ENCODE data around the gene PACSIN3. TPM values are rescaled to one million over a fixed set of nuclear protein-coding genes. Genes with fewer than 3 reads are reported as not detected.

The PACSIN3 gene
- total RNA-seq, 1 experiment from 2014 or later, result 67.0 TPM

GRCh38 chr11:47137476-47137875 lies 48.8 kb downstream of the PACSIN3 start:
- DNase-seq (ENCODE audit: unreplicated experiment), result no peak
- TF ChIP-seq CTCF (IDR thresholded peaks at IDR 0.05; ENCODE audit: unreplicated experiment), result no peak
- ChIA-PET CTCF (no interaction called here), POLR2A (interaction anchor here (0.6 kb wide), 1 partner anchor 969 kb away, joined by 4 read pairs; no protein-coding TSS in a partner anchor)
- no peak overlapping the region for H3K4me3 Mint-ChIP-seq (ENCODE audit: unreplicated experiment)
- H3K36me3 Mint-ChIP-seq (ENCODE audit: insufficient read depth, unreplicated experiment), result peaks cover 16% of the 10 kb centered on the region
- intact Hi-C loops (cut with micrococcal nuclease), result no loop called here
- no TSS peak for BruUV-seq (replicated peaks)
- no peaks in the 10 kb centered on the region for H3K9me3 Mint-ChIP-seq (ENCODE audit: unreplicated experiment)
- H3K27me3 Mint-ChIP-seq (ENCODE audit: insufficient read depth, unreplicated experiment), result no peaks in the 10 kb centered on the region
- H3K4me1 Mint-ChIP-seq (ENCODE audit: insufficient read depth, unreplicated experiment), result peaks cover under 1% of the 10 kb centered on the region
- no peak overlapping the region for H3K27ac Mint-ChIP-seq (ENCODE audit: low read depth, unreplicated experiment)

- CTCF ChIA-PET, result no interaction called here
- Mint-ChIP-seq H3K9me3 (ENCODE audit: unreplicated experiment) (no peaks in the 10 kb centered on the region), H3K36me3 (ENCODE audit: insufficient read depth, unreplicated experiment) (peaks cover 16% of the 10 kb centered on the region), H3K27me3 (ENCODE audit: insufficient read depth, unreplicated experiment) (no peaks in the 10 kb centered on the region), H3K4me3 (ENCODE audit: unreplicated experiment) (no peak overlapping the region), H3K27ac (ENCODE audit: low read depth, unreplicated experiment) (no peak overlapping the region), H3K4me1 (ENCODE audit: insufficient read depth, unreplicated experiment) (no peaks in the 10 kb centered on the region)
- intact Hi-C loops (cut with micrococcal nuclease), result no loop called here
- POLR2A ChIA-PET, result no interaction called here
- no TSS peak for BruUV-seq (replicated peaks)
- no peak for DNase-seq (ENCODE audit: unreplicated experiment)
- no peak for TF ChIP-seq CTCF (IDR thresholded peaks at IDR 0.05; ENCODE audit: unreplicated experiment)
These were observed 49.3 kb downstream of the PACSIN3 start for GRCh38 chr11:47136921-47137320.

GRCh38 chr11:47136327-47136726 lies 49.9 kb downstream of the PACSIN3 start:
- H3K27ac Mint-ChIP-seq (ENCODE audit: low read depth, unreplicated experiment), result no peak overlapping the region
- intact Hi-C loops (cut with micrococcal nuclease), result no loop called here
- no peak for DNase-seq (ENCODE audit: unreplicated experiment)
- H3K36me3 Mint-ChIP-seq (ENCODE audit: insufficient read depth, unreplicated experiment), result peaks cover 16% of the 10 kb centered on the region
- ChIA-PET POLR2A (no interaction called here), CTCF (no interaction called here)
- no peak for TF ChIP-seq CTCF (IDR thresholded peaks at IDR 0.05; ENCODE audit: unreplicated experiment)
- no peaks in the 10 kb centered on the region for H3K9me3 Mint-ChIP-seq (ENCODE audit: unreplicated experiment)
- BruUV-seq (replicated peaks), result no TSS peak
- H3K27me3 Mint-ChIP-seq (ENCODE audit: insufficient read depth, unreplicated experiment), result no peaks in the 10 kb centered on the region
- H3K4me3 Mint-ChIP-seq (ENCODE audit: unreplicated experiment), result no peak overlapping the region
- H3K4me1 Mint-ChIP-seq (ENCODE audit: insufficient read depth, unreplicated experiment), result no peaks in the 10 kb centered on the region

- intact Hi-C loops (cut with micrococcal nuclease), result no loop called here
- H3K36me3 Mint-ChIP-seq (ENCODE audit: insufficient read depth, unreplicated experiment), result peaks cover 8% of the 10 kb centered on the region
- no peaks in the 10 kb centered on the region for H3K4me1 Mint-ChIP-seq (ENCODE audit: insufficient read depth, unreplicated experiment)
- CTCF ChIA-PET, result no interaction called here
- no peaks in the 10 kb centered on the region for H3K9me3 Mint-ChIP-seq (ENCODE audit: unreplicated experiment)
- H3K27me3 Mint-ChIP-seq (ENCODE audit: insufficient read depth, unreplicated experiment), result no peaks in the 10 kb centered on the region
- no peak overlapping the region for H3K4me3 Mint-ChIP-seq (ENCODE audit: unreplicated experiment)
- no TSS peak for BruUV-seq (replicated peaks)
- no peak overlapping the region for H3K27ac Mint-ChIP-seq (ENCODE audit: low read depth, unreplicated experiment)
- TF ChIP-seq CTCF (IDR thresholded peaks at IDR 0.05; ENCODE audit: unreplicated experiment), result no peak
- DNase-seq (ENCODE audit: unreplicated experiment), result no peak
- POLR2A ChIA-PET, result no interaction called here
These were observed 53.3 kb downstream of the PACSIN3 start for GRCh38 chr11:47132981-47133380.

Data from MCF 10A (cell line).